HG02943 (cell line): Measurements from ENCODE around the gene ILF3.

ENCODE experiments used
- ATAC-seq: cut with Tn5 transposase; IDR thresholded peaks from one replicate; pipeline ENCODE4 v1.9.1; 2021; ENCODE audit warnings: mild to moderate bottlenecking, low read depth, moderate library complexity; ENCODE audit not compliant: unreplicated experiment

ILF3 gene

DNA sequence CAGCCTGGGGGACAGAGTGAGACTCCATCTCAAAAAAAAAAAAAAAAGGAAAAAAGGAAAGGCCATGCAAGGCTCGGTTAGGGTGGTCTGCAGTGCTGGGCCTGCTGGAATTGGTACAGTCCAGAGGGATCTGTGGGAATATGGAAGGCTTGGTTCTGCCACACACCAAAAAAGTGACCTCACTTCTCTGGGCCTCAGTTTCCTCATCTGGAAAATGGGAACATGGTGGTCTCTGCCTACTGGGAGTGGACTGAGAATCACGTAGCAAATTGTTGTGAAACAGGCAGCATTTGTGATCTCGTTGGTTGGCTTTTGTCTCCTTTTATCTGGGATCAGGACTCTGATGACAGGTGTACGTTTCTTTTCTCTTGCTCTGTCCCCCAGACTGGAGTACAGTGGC is 71.3 kb downstream of the ILF3 start:
- no peak for ATAC-seq

- no peak for ATAC-seq
Observed at GRCh38 chr19:10726268-10726667, 72.1 kb downstream of the ILF3 start.

DNA sequence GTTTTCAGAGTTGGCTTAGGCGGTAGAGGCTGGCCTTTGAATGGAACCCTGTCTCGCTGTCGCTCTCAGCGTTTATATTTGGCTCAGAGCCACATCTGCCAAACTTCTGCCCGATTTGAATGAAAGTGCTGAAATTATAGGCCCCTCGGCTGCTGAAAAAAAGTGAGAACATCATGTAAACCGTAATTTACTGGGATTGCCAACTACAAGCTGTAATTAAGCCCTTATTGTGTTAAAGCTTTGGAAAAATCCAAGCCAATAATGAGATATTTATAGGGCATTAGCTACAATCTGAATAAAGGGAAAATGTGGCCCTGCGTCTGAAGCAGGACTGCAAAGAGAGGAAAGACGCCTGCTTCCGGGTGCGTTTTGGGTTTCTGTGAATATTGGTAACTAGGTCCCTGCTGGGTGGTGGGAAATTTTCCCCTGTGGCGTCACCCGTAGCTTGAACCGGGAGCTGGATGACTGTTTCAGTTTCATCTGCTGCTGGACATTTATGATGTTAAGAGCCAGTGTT is 73.6 kb downstream of the ILF3 start:
- no peak for ATAC-seq

DNA sequence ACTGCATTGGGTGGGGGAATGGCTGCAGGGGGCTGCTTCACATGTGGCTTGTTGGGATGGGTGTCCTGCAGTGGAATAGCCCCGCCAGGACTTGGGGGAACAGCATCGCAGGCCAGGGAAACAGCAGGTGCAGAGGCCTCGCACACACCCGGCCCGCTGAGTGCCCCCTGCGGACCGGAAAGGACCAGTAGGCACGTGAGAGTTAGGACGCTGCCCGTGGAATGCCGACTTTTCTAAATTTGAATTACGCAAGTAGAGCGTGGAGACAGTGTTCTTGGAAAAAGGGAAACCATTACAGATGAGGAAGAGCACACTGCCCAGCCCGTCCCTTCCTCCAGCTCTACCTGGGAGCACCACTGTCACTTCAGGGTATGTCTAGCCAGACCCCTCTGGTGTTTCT is 75.3 kb downstream of the ILF3 start:
- ATAC-seq, result no peak

GRCh38 chr19:10730932-10731331 is 76.8 kb downstream of the ILF3 start:
- ATAC-seq, result no peak

- ATAC-seq, result no peak
Observed at GRCh38 chr19:10735741-10736140, 81.6 kb downstream of the ILF3 start.

DNA sequence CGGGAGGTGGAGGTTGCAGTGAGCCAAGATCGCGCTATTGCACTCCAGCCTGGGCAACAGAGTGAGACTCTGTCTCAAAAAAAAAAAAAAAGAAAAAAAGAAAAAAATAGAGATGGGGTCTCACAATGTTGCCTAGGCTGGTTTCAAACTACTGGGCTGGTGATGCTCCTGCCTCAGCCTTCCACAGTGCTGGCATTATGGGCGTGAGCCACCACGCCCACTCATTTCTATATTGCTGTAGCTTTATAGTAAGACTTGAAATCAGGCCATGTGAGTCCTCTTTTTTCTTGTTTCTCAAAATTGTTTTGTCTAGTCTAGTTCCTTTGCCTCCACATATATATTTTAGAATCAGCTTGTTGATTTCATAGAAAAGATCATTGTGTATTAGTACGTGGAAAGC is 82.0 kb downstream of the ILF3 start:
- ATAC-seq, result no peak

- ATAC-seq, result no peak
Observed at GRCh38 chr19:10736916-10737551, 82.9 kb downstream of the ILF3 start.

DNA sequence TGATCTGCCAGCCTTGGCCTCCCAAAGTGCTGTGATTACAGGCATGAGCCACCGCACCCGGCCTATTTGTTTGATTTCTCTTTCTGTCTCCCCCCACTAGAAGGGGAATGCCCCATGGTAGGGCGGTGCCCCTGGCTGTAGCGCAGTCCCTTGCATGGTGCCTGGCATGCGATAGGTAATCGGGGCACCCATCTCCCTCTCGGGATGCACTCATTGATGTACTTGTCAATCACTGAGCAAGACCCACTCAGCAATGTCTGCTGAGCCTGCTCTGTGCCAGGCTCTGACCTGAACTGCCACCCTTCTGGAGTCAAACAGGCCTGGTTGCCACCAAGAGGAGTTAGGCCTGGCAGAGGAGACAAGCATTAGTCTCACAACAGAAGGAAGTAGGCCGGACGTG is 83.6 kb downstream of the ILF3 start:
- no peak for ATAC-seq

- ATAC-seq, result no peak
Observed at GRCh38 chr19:10740798-10741197, 86.7 kb downstream of the ILF3 start.
